ENCODE data around the gene DOK3. TPM values are rescaled to one million over a fixed set of nuclear protein-coding genes. Genes with fewer than 3 reads are reported as not detected.

DOK3 gene
- total and polyA plus RNA-seq, 2 of the 13 experiments (the other 11 are each of a cell fraction or from before 2014, with no cell fraction given): 1.4 to 1.5 TPM

DNA sequence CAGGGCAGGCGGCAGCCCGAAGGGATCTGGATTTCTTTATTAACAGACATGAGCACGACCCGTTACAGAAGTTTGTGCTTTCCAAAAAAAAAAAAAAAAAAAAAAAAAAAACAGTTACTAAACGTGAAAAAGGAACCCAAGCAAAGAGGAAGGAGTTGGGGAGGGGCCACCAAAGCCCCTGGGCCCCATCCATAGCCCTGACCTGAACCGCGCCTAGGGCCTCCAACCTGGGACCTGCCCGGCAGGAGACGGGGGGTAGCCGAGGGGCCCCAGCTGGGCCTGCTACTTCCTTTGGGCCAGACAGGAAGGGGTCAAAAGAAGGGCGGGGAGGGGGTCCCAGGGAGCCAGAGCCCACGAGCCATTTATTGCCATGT lies 53.0 kb downstream of the DOK3 start:
- Histone ChIP-seq H3K4me2 (ENCODE audit: low read depth, low read length) (no peak overlapping the region), H2AFZ (ENCODE audit: low read length) (no peak overlapping the region), H3K9me3 (ENCODE audit: low read length) (no peaks in the 10 kb centered on the region), H3K4me3 (replicated peaks in 1 of 3; ENCODE audit: insufficient read depth in 1 of 3, low read depth in 2 of 3, low read length in 3 of 3) (no peak overlapping the region), H3K79me2 (ENCODE audit: insufficient read depth, low read length) (peaks cover 5% of the 10 kb centered on the region), H3K4me1 (ENCODE audit: insufficient read depth, low read length) (peaks cover 29% of the 10 kb centered on the region), H3K27ac (ENCODE audit: extremely low read length, insufficient read depth, low read length) (no peak overlapping the region), H4K20me1 (ENCODE audit: insufficient read depth, low read length) (peaks cover 12% of the 10 kb centered on the region; the same call in 1 of the 2 replicates), H3K9ac (ENCODE audit: insufficient read depth, low read depth, low read length) (no peak overlapping the region), H3K27me3 (ENCODE audit: control insufficient read depth in 1 of 2, insufficient read depth in 2 of 2, low read length in 2 of 2) (no peaks in the 10 kb centered on the region; a peak in 1 of 5 replicates), H3K36me3 (replicated peaks in 1 of 2; ENCODE audit: control insufficient read depth in 1 of 2, insufficient read depth in 2 of 2, low read length in 2 of 2) (peaks cover 0 to 7% of the 10 kb centered on the region in 2 experiments; a peak in 2 of 5 replicates)
- BruUV-seq (replicated peaks): no TSS peak
- POLR2A ChIA-PET: interaction anchor here (1.2 to 2.8 kb wide), 2 partner anchors 30 to 78 kb away, joined by 17 to 24 read pairs; partner anchors contain the start of gene GRK6
- intact Hi-C loops (cut with micrococcal nuclease; ENCODE audit: unreplicated experiment): loop anchor here (2.0 kb wide), 2 partner anchors 40 to 86 kb away; partner anchors contain the start of gene PDLIM7
- CTCF ChIA-PET (ENCODE audit: low intra/inter-chr PET ratio, low total read pairs): interaction anchor here (1.7 to 4.8 kb wide), 6 partner anchors 9 to 138 kb away, joined by 4 to 54 read pairs (median 10); no protein-coding TSS in a partner anchor
- ATAC-seq: no peak
- FAIRE-seq: no peak
- in situ Hi-C loops (cut with HindIII; ENCODE audit: extremely low pct_ligation_motif_present, low pct_unique_long_range_greater_than_20kb): loop anchor here (5.0 to 25.0 kb wide), 2 partner anchors 69 to 344 kb away; no protein-coding TSS in a partner anchor
- WGBS (ENCODE audit: low lambda C conversion rate): 40% methylated on average over 12 of the region's 12 CpGs
- TF ChIP-seq ZNF354B (CRISPR knock-in tag; IDR thresholded peaks at IDR 0.05): no peak
- 0 out of 2 replicates have a peak, but pooled peaks have one; percentile 3 for TF ChIP-seq POLR2G (IDR thresholded peaks at IDR 0.05; ENCODE audit: low read depth, low read length)
- TF ChIP-seq CREB1 (IDR thresholded peaks at IDR 0.05): no peak
- TF ChIP-seq CREB1 (CRISPR knock-in tag; IDR thresholded peaks at IDR 0.05): peak; percentile 35; the same call in 1 of the 2 replicates
- no peak for TF ChIP-seq SNAPC2 (CRISPR knock-in tag; IDR thresholded peaks at IDR 0.05)
- TF ChIP-seq ZNF652 (CRISPR knock-in tag; IDR thresholded peaks at IDR 0.05; ENCODE audit: borderline replicate concordance, low read depth): no peak
- TF ChIP-seq MAZ (IDR thresholded peaks at IDR 0.05; ENCODE audit: borderline replicate concordance, low read depth, low read length): 0 out of 2 replicates have a peak, but pooled peaks have one; percentile 0
- no peak for TF ChIP-seq MAZ (CRISPR knock-in tag; IDR thresholded peaks at IDR 0.05; ENCODE audit: low read depth)
- no peak for DNase-seq (ENCODE audit: low spot score)
